HG02623 (cell line): Measurements from ENCODE around the gene MYO9B.

Source experiments
- ATAC-seq: cut with Tn5 transposase; IDR thresholded peaks from one replicate; pipeline ENCODE4 v1.9.1; 2021; ENCODE audit warnings: moderate library complexity; ENCODE audit not compliant: unreplicated experiment

Gene MYO9B

GRCh38 chr19:17075035-17075863 is at the start of gene MYO9B, which contains the start of gene HAUS8:
Gene MYO9B, plus strand, starts transcription at chr19:17075777. Its CDS starts 25,941 bp downstream, at chr19:17101718.
Gene HAUS8, minus strand, starts transcription at chr19:17075452. Its CDS starts 30 bp downstream, at chr19:17075422.
- ATAC-seq = peak; percentile 76

GRCh38 chr19:17025991-17026658 is 49.5 kb upstream of the MYO9B start:
- no peak for ATAC-seq

GRCh38 chr19:17026706-17027534 is 48.7 kb upstream of the MYO9B start, which contains the start of gene CPAMD8:
Gene CPAMD8, minus strand, starts transcription at chr19:17026810. Its CDS starts 168 bp downstream, at chr19:17026642.
- no peak for ATAC-seq

GRCh38 chr19:17027535-17027975 is 48.0 kb upstream of the MYO9B start:
- no peak for ATAC-seq

GRCh38 chr19:17031741-17032140 is 43.8 kb upstream of the MYO9B start:
- no peak for ATAC-seq

GRCh38 chr19:17035842-17036424 is 39.6 kb upstream of the MYO9B start:
- ATAC-seq = no peak

- no peak for ATAC-seq
These were observed 38.9 kb upstream of the MYO9B start for GRCh38 chr19:17036640-17037039.

- ATAC-seq = no peak
These were observed 38.4 kb upstream of the MYO9B start for GRCh38 chr19:17037184-17037583.

- ATAC-seq = no peak
These were observed 37.5 kb upstream of the MYO9B start for GRCh38 chr19:17037966-17038500.

GRCh38 chr19:17041976-17042375 is 33.6 kb upstream of the MYO9B start:
- no peak for ATAC-seq

- ATAC-seq = no peak
These were observed 31.8 kb upstream of the MYO9B start for GRCh38 chr19:17043744-17044143.

GRCh38 chr19:17045907-17046502 is 29.6 kb upstream of the MYO9B start:
- ATAC-seq = no peak

GRCh38 chr19:17048885-17049453 is 26.6 kb upstream of the MYO9B start:
- no peak for ATAC-seq

GRCh38 chr19:17049711-17050280 is 25.8 kb upstream of the MYO9B start:
- ATAC-seq = no peak

- ATAC-seq = no peak
These were observed 23.1 kb upstream of the MYO9B start for GRCh38 chr19:17052439-17052838.

- ATAC-seq = no peak
These were observed 20.8 kb upstream of the MYO9B start for GRCh38 chr19:17054746-17055145.

- ATAC-seq = no peak
These were observed 19.9 kb upstream of the MYO9B start for GRCh38 chr19:17055636-17056035.

- no peak for ATAC-seq
These were observed 17.3 kb upstream of the MYO9B start for GRCh38 chr19:17058236-17058635.

GRCh38 chr19:17060802-17061201 is 14.8 kb upstream of the MYO9B start:
- ATAC-seq = no peak
